Measurements from ENCODE around the gene ZNF837.

DNA sequence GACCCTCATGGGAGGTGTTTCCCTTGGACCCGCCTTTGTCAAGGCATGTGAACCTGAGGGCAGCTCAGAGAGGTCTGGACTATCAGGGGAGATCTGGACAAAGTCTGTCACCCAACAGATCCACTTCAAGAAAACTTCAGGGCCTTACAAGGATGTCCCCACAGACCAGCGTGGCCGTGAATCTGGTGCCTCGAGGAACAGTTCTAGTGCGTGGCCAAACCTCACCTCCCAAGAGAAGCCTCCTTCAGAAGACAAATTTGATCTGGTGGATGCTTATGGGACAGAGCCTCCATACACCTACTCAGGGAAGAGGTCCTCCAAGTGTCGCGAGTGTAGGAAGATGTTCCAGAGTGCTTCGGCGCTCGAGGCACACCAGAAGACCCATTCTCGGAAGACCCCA is 42.5 kb downstream of the ZNF837 start:
- TF ChIP-seq, protein P1, sequence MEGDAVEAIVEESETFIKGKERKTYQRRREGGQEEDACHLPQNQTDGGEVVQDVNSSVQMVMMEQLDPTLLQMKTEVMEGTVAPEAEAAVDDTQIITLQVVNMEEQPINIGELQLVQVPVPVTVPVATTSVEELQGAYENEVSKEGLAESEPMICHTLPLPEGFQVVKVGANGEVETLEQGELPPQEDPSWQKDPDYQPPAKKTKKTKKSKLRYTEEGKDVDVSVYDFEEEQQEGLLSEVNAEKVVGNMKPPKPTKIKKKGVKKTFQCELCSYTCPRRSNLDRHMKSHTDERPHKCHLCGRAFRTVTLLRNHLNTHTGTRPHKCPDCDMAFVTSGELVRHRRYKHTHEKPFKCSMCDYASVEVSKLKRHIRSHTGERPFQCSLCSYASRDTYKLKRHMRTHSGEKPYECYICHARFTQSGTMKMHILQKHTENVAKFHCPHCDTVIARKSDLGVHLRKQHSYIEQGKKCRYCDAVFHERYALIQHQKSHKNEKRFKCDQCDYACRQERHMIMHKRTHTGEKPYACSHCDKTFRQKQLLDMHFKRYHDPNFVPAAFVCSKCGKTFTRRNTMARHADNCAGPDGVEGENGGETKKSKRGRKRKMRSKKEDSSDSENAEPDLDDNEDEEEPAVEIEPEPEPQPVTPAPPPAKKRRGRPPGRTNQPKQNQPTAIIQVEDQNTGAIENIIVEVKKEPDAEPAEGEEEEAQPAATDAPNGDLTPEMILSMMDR (IDR thresholded peaks at IDR 0.05): no peak
- TF ChIP-seq POLR2AphosphoS5 (IDR thresholded peaks at IDR 0.05): no peak
- TF ChIP-seq POLR2A (IDR thresholded peaks at IDR 0.05): no peak

Measured in breast epithelium (tissue), 3 donors.